NCI-H446 (cell line): ENCODE measurements around the gene CLK4.
"Not testable (repeated sequence)": the region's sequence is repeated elsewhere in the genome, so short reads cannot be mapped to it uniquely, and the experiment has no call there.

Source experiments
- DNase-seq, 2 experiments: peaks; one replicate each; lab custom pipeline; 2025; lab: John Stamatoyannopoulos, UW

Gene CLK4

DNA sequence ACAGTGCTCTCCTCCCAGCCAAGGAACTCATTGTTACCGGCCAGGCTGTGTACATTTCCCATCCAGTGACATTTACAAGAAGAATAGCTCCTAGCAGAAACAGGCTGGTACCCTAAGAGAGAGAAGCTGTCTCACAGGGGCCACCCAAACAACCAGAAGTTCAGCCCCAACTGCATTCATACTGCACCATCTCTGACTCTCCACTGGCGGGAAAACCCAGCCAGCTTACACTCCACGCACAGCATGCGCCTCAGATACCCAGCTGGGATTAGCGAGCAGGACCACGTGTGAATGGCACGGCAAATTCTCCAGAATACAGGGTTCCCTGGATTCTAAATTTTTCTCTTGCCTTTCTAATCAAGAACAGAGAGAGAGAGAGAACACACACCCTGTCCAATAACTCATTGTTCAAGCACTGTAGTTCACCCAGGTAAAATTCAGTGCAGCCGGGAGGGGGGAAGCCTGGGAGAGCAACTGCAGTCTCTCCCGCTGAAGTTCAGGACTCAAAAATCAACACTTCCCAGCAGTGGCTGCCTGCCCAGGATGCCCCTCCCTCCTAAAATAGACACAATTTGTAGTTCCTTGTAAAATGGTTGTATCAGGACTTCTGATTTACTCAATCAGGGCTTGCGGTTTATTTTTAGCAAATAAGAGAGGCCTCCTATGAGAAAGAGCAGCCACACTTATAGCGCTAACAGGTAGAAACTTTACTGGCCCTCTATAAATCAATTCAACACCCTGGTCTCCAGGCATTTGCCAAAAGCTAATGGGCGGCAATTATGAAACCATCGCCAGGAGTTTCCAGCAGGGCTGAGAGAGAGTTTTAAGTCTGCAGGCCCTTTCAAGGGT is 38.9 kb downstream of the CLK4 start:
- DNase-seq = no peak

DNA sequence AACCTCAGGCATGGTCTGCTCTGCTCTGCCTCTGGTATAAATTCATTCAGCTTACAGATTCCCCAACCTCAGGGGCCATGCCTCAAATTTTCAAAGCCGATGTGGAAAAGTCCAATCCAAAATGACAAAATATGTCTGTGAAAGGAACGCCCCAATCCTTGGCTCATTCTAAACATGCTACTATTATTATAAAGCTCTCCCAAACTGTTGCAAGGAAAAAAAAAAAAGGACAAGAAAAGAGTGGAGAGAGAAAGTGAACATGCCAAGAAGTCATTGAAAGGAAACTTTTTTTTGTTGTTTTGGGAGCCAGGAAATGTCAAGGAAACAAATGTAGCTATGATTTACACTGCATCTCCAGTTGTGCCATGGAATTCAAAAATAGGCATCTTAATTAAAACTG is 40.5 kb downstream of the CLK4 start:
- DNase-seq = no peak

DNA sequence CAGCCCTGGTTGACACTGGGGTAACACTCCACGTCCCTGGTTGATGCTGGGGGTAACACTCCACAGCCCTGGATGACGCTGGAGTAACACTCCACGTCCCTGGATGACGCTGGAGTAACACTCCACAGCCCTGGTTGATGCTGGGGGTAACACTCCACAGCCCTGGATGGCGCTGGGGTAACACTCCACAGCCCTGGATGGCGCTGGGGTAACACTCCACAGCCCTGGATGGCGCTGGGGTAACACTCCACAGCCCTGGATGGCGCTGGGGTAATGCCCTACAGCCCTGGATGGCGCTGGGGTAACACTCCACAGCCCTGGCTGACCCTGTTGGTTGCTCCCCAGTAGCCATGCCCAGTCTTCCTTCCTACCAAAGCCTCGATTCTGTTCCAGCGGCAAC is 41.4 kb downstream of the CLK4 start:
- DNase-seq = not testable (repeated sequence)

DNA sequence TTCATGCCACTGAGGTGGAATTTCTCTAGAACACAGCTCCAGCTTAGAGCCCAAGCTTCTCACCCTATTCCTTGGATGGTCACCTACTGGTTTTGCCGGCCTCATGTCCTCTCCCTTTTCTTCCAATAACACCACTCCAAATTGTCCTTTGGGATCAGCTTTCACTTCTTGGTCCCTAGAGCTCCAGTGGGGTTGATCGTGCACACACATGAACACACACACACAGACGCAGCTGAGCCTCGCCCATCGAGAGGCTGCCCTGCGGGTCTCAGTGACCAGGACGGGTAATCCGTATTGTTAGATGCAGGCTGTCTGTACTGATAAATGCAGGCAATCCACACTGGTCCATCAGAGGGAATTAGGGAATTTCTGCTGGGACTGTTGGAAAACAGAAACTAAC is 43.6 kb downstream of the CLK4 start:
- DNase-seq = no peak

DNA sequence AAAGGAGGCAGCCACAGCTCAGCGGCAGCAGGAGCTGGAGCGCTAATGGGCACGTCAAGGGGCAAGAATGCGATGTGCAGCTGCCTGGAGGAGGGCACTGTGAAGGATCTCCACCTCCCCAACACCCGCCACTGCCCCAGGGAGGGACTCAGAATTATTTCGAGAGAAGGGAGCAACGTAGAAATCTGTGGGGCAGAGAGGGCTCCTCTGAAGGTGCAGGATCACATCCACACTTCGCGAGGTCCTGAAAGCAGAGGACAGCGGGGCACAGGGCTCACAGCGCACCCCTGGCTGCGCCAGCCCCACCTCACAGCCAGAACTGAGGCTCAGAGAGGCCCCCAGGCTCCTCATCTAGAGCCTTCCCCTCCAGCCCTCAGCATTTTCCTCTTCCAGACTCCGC is 44.6 kb downstream of the CLK4 start:
- no peak for DNase-seq

DNA sequence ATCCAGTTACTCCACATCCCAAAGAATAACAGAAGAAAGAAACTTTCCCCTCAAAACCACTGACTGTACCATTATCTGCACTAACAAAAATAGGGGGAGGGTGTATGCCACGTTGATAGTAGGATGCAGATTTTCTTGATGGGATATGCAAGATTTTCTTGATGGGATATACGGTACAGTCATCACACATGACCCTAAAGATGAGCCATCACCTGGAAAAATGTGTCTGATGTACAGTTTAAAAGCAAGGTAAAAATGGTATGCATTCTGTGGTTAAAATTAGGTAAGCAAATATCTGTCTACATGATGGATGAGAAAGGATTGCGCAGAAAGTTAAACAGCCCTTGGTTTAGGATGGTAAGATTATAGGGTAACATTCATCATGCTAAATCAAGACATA is 45.2 kb downstream of the CLK4 start:
- DNase-seq = no peak

DNA sequence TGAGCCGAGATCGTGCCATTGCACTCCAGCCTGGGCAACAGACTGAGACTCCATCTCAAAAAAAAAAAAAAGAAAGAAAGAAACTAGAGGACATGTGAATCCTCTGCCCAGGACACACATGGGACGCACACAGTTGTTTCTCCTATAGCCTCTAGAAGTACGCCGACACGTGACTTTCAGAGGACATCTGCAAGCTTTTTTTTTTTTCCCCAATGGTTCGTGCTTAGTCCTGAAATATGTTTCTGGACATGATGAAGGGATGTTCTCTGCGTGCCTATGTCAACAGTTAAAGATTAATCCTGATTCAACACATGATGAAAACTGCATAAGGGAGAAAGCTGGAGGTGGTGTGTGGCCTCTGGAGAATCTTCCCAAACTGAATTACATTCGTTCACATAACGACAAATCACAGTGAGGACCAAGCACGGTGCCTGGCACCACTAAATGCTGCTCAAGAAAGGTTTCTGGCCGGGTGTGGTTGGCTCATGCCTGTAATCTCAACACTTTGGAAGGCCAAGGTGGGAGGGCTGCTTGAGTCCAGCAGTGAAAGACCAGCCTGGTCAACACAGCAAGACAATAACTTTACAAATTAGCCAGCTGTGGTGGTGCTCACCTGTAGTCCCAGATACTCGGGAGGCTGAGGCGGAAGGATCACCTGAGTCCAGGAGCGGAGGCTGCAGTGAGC is 46.4 kb downstream of the CLK4 start:
- DNase-seq = no peak

DNA sequence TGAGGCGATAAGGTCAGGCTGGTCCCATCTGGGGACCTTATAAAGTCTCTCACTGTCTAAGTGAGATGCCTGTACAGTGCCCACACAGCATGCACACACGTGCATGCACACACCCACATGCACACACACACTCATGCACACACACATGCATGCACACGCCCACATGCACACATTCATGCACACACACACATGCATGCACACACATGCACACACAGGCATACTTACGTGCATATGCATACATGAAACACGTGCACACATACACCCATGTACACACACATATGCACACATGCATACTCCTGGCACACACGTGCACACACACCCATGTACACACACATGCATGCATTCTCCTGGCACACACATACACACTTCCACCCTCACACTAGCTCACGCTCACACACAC is 48.9 kb downstream of the CLK4 start:
- no peak for DNase-seq

DNA sequence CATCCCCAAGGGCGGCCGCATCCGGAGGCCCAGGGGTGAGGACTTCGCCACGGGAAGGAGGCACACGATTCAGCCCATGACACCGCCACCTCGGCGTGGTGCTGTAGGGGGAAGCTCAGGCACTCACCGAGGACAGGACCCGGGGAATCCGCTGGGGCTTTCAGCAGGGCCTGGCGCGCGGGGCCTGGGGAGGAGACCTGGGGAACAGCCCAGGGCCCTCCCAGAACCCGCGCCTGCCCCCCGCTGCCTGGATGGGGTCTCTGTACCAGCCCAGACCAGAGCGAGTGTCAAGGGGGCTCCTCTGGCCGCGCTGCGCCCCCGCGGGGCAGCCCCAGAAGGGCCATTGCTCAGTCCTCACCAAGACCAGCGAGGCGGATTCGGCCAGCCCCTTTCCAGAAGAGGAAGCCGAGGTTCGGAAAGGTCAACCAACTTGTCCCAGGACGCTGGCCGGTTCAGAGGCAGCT is 49.4 kb downstream of the CLK4 start:
- DNase-seq = no peak

DNA sequence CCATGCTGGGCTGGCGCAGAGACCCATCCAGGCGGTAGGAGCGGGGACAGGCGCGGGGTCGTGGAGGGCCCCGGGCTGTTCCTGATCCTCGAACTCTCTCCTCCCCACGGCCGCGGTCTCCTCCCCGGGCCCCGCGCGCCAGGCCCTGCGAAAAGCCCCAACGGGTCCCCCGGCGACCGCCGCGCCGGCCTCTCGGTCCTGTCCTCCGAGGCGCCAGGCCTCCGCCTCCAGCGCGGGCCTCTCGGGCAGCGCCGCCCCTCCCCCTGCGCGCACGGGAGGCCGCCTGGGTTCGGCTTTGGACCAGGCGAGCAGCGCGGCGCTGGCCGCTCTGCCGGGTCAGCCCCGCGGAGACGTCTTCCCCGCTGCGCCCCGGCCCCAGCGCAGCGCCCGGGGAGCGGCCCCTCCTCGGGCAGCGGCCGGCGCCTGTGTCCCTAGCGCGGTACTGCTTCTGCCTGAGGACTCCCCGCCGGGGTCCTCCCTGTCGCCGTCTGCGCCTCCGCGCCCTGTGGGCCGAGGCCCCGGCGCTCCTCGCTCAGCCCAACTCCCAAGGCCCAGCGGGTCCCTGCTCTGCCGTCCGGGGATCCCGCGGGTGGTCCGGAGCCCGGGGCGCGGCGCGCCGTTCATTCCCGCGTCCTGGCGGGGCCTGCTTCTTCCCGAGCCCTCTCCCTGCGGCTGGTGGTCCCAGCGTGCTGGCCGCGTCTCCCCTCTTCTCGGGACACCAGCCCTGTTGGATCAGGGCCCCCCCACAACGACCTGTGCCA is 50.1 kb downstream of the CLK4 start:
- DNase-seq = no peak

DNA sequence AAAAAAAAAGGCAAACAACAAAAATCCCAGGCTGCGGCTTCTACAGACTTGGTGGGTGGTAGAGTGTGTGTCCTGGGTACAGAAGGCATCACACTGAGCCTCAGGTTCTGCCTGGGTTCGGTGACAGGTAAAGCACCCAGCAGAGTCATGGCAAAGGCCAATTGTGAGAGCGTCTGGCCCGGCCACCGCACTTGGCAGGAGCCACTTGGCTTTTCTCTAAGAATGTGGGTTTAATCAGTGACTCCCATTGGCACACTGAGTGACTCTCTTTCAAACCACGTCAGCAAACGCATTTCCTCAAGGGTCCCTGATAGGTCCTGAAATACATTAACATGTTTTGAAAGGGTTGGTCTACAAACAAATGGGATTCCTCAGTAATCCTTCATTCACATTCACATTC is 53.6 kb downstream of the CLK4 start:
- DNase-seq = no peak

DNA sequence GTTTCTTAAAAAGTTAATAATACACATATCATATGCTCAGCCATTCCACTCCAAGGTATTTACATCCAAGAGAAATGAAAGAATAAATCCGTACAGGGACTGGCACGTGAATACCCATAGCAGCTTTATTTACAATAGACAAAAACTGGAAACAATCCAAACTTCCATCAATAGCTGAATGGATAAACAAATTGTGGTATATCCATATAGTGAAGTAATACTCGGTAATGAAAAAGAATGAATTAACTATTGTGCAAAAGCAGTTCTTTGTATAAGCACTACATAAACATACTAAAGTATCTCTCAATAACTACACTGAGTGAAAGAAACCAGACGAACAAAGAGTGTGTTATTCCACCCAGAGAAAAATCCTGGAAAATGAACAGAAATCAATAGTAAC is 54.2 kb downstream of the CLK4 start:
- no peak for DNase-seq

DNA sequence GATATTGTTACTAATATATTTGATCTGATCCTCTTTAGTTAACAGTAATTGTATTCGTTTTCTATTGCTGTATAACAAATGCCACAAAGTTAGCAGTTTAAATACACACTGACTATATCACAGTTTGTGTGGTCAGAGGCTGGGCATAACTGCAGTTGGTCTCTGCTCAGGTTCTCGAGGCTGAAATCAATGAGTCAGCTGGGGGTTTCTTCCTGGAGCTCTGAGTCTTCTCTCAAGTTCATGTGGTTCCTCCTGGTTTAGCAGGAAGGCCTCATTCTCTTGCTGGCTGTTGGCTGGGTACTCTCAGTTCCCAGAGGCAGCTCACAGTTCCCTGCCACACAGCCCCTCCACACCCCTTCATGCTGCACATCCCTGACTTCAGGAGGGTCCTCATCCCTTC is 57.4 kb downstream of the CLK4 start:
- no peak for DNase-seq

DNA sequence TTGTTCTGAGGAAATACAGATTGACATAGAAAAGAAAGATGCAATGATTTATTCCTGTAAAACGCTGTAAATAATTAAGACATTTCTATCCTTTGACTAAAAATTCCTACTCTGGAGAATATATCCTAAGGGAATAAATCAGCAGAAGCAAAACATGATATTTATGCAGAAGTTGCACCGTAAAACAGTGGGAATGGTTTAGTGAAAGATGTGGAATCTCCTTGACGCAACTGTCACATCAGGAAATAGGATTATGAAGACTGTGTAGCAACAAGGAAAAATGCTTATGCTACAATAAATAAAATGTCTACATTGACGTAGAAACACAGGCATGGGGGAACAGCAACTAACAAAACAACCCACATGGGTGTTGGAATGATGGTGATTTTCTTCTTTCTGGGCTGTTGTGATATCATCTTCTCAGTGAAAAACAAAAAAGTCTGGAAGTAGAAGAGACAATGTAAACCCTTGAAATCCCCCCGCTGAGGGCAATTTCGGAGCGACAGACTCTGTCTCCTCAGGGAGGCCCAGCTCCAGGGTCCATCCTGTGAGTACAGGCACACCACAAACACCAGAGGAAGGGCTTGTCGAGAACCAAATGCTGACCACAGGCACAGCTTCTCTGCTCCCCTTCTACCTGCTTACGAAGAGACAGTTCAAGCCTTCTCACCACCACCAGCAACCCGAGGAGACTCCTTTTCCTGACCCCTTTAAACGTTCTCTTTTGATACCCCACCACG is 61.9 kb downstream of the CLK4 start:
- no peak for DNase-seq

DNA sequence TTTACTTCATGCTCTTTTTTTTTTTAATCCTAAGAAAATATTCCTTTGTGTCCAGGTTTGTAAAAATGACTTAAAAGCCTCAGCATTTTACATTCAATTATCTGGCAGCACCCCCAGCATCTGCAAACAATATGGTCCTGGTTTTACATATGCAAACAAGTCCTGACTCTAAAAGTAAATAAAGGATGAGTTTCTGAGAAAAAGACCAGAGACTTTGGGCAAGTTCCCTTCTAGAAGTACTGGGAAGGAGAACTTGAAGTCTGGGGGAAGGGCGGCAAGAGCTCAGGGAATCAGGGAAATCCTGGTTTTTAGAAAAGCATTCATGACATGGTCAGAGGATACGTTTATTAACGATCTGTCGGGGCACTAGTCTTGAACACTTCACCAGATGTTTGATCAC is 62.5 kb downstream of the CLK4 start:
- no peak for DNase-seq

DNA sequence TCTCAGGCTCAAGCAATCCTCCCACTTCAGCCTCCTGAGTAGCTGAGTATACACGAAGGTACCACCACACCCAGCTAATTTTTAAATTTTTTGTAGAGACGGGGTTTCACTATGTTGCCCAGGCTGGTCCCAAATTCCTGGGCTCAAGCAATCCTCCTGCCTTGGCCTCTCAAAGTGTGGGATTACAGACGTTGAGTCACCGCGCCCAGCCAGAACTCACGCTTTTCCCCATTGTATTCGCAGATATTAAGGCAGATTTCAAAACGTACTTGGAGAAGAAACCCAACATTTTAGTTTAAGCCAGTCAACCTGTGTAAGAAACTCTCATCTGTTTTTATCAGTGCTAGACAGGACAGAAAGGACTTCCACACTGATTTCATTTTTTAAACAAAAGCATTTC is 63.2 kb downstream of the CLK4 start:
- no peak for DNase-seq

DNA sequence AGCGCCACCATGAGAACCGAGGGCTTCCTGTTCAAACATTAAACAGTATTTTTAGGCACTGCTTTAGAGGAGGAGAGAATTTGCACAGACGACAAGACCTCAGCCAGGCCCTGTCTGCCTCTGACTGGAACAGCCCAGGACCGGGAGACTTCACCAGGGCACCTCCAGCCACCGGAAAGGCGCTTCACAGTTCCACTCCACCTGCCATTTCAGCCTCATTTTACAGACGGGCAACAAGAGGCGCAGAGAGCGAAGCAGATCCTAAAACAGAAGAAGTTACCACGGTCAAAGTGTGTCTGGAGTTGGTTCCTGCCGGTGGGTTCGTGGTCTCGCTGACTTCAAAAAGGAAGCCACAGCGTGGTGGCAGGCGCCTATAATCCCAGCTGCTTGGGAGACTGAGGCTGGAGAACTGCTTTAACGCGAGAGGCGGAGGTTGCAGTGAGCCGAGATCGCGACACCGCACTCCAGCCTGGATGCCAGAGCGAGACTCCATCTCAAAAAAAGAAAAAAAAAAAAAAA is 65.0 kb downstream of the CLK4 start:
- no peak for DNase-seq

DNA sequence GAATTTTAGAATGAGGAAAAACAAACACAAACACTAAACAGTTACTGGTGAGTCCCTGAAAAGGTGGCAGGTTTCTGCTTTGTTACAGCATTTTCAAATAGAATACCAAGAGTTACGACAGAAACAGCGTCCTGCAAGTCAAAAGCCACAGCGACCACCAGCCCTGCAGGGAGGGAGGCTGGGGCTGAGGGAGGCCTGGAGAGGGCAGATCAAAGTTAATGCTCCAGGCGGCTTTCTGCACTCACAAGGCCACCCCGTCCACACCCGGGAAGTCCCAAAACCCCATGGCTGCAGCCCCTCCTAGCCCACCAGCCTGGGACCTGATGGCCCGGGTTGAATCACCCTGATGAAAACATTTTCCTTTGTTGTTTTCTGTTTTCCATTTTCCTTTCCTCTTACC is 65.9 kb downstream of the CLK4 start:
- no peak for DNase-seq

DNA sequence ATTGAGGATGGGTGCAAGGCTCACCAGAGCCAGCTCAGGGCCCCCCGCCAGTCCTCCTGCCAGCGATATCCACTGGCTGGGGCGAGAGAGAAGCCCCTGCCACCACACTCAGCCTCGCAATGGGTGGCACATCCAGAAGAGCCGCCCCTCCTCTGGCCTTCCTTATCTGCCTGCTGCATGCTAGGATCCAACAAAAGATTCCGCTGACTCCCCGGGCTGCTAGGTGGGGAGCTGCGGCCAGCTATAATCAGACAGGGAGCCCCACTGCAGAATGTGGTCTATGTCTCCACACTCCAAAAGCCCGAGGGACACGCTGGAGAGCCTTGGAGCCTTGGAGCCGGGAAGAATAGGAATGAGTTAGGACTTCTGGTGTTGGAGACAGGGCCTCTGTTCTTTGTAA is 69.4 kb downstream of the CLK4 start:
- no peak for DNase-seq

DNA sequence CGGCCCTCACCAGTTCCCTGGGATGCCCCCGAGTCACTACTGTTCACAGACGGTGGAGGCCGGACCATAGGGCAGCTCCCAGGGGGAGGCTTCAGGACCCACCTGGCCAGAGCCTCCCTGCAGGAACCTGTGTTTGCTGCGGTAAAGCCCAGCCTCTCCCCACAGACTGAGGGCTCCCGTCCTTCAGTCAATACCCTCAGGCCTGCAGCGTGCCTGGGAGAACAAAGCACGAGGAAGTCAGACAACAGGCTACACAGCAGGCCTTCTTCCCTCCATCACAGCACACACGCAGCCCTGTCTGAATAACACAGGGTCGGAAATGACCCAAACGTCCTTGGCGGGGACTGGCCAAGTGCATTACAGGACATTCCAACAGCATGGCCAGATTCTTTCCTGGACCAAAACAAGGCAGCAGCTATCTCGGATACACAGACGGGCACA is 71.1 kb downstream of the CLK4 start:
- DNase-seq = no peak

DNA sequence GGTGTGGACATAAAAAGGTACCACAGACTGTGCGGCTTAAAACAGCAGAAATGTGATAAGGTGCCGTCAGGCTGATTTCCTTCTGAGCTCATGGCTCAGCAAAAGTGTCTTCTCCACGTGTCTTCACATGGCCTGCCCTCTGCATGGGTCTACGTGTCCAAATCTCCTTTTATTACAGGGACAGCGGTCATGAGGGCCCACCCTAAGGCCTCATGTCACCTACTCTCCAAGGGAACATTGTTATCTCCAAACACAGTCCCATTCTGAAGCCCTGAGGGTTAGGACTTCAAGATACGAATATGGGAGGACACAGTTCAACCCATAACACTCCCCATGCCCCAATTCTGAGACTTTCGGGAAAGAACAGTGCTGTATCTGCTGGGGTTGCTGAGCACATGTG is 71.8 kb downstream of the CLK4 start:
- DNase-seq = no peak

DNA sequence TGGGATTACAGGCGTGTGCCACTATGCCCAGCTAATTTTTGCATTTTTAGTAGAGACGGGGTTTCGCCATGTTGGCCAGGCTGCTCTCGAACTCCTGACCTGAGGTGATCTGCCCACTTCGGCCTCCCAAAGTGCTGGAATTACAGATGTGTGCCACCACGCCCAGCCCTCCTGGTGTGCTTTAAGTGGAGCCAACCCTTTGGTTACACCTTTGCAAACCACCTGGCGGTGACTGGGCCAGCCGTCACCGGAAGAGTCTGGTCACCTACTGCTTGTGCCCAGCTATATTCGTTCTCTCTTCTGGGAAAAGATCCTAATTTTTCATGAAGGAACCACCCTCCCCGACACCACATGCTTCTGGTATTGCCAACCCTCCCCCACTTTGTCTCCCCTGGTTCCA is 72.5 kb downstream of the CLK4 start:
- no peak for DNase-seq
